Placental pericyte (primary cell): Measurements from ENCODE around the gene SELENOP. TPM values are rescaled to one million over a fixed set of nuclear protein-coding genes. Genes with fewer than 3 reads are reported as not detected.

ENCODE experiments used
- total RNA-seq: library from RNA; depleted of rRNA; stranded (reverse); fragments of >200 nt; gene quantifications from 2 replicates; pipeline ENCODE4 v1.2.3, GENCODE V29; 2012

Gene SELENOP
- total RNA-seq = 4.7 and 10.9 TPM in 2 replicates

GRCh38 chr5:42811591-42812446 is at the start of gene SELENOP:
TSS of gene SELENOP (minus strand) at chr5:42811892. CDS start at chr5:42808353, 3,539 bp downstream.

GRCh38 chr5:42756606-42757601 is 54.8 kb downstream of the SELENOP start, which contains the start of gene CCDC152:
TSS of gene CCDC152 (plus strand) at chr5:42756818. CDS start at chr5:42759122, 2,304 bp downstream.

Other genes with a start within 250 kb of the SELENOP start
- 0.72 and 0.88 TPM in 2 replicates for gene CCDC152, start 55.1 kb downstream of the SELENOP start, total RNA-seq
- gene ANXA2R, start 228.4 kb upstream of the SELENOP start, total RNA-seq = 2.0 and 3.4 TPM in 2 replicates